Astrocyte of the spinal cord (primary cell): Measurements from ENCODE around the gene MYZAP.

Experiments
- DNase-seq: peaks from one replicate; pipeline ENCODE4 v3.0.0; 2011; ENCODE audit warnings: low read depth, low spot score
- H3K4me3 ChIP-seq: 2 replicates; pipeline ENCODE4 v1.5.1; 2011; ENCODE audit warnings: low read depth, mild to moderate bottlenecking, low read length, moderate library complexity
- in situ Hi-C: cut with HindIII; loops from 2 replicates; pipeline ENCODE4 v1.10.0; 2017; ENCODE audit warnings: low sequenced_read_pairs
- TF ChIP-seq, protein P1 (sequence below): IDR thresholded peaks from 2 replicates; pipeline ENCODE4 v1.5.1; 2012; ENCODE audit warnings: low read depth, mild to moderate bottlenecking, low read length, inconsistent platforms

MYZAP gene, protein sequence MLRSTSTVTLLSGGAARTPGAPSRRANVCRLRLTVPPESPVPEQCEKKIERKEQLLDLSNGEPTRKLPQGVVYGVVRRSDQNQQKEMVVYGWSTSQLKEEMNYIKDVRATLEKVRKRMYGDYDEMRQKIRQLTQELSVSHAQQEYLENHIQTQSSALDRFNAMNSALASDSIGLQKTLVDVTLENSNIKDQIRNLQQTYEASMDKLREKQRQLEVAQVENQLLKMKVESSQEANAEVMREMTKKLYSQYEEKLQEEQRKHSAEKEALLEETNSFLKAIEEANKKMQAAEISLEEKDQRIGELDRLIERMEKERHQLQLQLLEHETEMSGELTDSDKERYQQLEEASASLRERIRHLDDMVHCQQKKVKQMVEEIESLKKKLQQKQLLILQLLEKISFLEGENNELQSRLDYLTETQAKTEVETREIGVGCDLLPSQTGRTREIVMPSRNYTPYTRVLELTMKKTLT

DNA sequence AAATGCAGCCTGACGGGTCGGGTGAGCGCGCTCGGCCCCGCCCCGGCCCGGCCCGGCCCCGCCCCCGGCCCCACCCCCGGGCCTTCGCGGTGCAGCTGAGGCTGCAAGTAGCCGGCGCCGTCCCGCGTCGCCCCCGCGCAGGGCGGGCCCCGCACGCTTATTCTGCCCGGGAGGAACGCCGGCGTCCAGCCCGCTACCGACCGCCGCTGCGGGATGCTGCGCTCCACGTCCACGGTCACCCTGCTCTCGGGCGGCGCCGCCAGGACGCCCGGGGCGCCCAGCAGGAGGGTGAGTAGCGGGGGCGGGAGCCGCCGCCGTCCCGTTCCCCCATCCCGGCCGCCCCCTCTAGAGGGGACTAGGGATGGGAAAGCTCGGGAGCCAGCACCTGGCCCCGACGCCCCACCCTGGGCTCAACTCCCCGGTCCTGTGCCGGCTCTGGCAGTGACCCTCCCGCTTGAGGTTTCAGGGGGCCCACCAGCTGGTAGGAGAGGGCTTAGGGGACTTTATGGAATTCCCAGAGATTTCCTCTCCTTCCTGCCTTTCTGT lies at the start of gene MYZAP:
MYZAP (plus strand) TSS at position 83 of the 546 bp plus-strand sequence; CDS start at position 214, 131 bp downstream.
- DNase-seq = no peak
- TF ChIP-seq, protein P1, sequence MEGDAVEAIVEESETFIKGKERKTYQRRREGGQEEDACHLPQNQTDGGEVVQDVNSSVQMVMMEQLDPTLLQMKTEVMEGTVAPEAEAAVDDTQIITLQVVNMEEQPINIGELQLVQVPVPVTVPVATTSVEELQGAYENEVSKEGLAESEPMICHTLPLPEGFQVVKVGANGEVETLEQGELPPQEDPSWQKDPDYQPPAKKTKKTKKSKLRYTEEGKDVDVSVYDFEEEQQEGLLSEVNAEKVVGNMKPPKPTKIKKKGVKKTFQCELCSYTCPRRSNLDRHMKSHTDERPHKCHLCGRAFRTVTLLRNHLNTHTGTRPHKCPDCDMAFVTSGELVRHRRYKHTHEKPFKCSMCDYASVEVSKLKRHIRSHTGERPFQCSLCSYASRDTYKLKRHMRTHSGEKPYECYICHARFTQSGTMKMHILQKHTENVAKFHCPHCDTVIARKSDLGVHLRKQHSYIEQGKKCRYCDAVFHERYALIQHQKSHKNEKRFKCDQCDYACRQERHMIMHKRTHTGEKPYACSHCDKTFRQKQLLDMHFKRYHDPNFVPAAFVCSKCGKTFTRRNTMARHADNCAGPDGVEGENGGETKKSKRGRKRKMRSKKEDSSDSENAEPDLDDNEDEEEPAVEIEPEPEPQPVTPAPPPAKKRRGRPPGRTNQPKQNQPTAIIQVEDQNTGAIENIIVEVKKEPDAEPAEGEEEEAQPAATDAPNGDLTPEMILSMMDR = no peak
- peak within 1 kb of the TSS; percentile 38 for H3K4me3 ChIP-seq
- in situ Hi-C loops = no loop called here

DNA sequence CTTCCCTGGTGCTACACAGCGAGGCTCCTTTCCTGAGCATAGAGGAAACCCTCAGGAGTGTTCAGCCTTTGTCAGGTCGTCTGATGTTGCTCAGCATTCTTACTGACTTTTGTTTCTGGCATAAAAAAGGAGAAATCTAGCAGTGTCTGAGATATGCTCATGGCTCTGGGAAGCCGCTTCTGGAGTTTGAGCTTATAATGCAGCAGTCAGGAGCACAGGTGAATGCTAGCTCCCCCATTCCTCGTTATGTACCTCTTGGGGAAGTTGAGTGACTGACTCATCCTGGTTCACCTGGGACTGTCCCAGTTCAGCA lies 49.2 kb upstream of the MYZAP start:
- no peak for DNase-seq
- TF ChIP-seq, protein P1 = no peak
- in situ Hi-C loops = no loop called here
- no peak overlapping the region for H3K4me3 ChIP-seq

DNA sequence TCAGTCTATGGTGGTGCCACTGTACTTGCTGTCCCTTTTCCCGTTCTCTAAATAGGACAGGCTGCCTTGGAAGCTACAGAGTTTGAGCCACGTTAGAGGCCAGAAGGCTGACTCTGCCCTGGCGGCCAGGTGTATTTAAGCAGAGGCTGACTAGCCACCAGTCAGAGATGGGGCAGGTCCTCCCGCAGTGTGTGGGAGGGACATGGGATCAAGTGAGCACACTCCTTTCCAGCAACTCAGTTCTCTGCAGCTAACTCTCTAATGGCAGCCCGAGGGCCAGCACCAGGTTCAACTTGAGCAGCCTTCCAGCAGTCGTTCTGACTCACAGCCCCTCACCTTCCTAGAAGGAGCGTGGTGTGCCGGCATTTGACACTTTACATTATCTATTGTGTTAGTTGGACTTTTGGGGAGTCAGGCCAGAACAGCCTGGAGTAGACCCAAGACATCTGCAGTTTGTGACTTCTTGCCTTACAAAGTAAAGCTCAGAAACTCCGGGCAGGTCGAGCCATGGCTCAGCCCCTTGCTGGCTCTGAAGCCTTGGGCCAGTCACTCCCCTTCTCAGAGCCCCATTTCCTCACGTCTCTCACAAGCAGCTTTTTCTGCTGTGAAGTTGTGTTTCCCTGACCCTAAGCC lies 46.7 kb upstream of the MYZAP start:
- DNase-seq = no peak
- H3K4me3 ChIP-seq = no peak overlapping the region
- in situ Hi-C loops = no loop called here
- TF ChIP-seq, protein P1 = no peak

DNA sequence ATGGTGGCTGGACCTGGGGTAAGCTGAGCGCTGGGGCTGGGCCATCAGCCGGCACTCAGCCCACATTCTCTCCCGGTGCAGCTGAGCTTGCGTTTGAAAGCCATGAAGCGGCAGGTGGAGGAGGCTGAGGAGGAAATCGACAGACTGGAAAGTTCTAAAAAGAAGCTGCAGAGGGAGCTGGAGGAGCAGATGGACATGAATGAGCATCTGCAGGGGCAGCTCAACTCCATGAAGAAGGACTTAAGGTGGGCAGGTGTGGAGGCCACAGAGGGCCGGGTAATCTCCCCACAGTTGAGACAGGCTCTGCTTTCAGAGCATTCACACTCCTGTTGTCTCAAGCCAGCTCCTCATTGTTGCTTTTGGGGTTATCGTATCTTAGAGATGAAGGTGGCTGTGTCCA lies 45.7 kb upstream of the MYZAP start:
- H3K4me3 ChIP-seq = no peak overlapping the region
- in situ Hi-C loops = no loop called here
- TF ChIP-seq, protein P1 = no peak
- no peak for DNase-seq

DNA sequence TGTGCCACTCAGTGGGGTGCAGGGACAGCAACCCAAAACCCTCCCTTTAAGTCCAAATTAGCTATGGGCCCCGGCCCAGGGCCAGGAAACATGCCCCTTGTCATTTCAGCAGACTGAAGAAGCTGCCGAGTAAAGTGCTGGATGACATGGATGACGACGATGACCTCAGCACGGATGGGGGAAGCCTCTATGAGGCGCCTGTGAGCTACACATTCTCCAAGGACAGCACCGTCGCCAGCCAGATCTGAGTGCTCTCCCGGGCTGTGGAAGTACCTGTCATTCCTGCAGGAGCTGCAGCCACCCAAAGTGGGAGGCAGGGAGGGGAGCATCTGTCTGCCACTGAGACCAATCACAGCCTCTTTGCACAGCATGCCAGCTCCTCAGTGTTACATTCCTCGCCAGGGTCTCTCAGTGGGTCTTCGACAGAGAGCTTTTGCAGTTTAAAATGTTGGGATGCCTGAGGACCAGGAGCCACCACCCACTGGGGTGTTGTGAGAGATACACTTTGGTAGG lies 44.4 kb upstream of the MYZAP start:
- in situ Hi-C loops = no loop called here
- TF ChIP-seq, protein P1 = no peak

DNA sequence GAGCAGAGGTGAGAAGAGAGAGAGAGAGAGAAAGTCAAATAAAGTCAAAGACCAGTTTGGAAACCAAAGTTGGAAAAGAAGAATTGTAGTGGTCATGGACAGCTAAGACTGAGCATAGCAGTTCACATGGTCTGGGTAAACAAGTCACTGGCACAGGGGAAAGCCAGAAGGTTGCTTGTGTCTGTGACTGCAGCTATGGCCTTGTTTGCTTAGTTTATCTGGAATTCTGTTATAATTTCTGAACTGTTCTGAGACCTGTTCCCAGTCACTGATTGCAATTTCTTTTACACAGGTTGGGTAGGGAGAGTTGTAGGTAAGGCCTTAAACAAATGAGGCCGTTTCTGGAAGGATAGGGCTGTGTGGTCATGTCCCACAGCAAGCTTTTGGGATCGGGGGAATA lies 43.4 kb upstream of the MYZAP start:
- H3K4me3 ChIP-seq = no peak overlapping the region
- no peak for DNase-seq
- TF ChIP-seq, protein P1 = no peak
- in situ Hi-C loops = no loop called here

More for the DNA sequence above, 44.4 kb upstream of the MYZAP start:
- DNase-seq = no peak
- H3K4me3 ChIP-seq = no peak overlapping the region
